GM21576 (cell line): ENCODE measurements around the gene ETFA.

Experiments used
- ATAC-seq: cut with Tn5 transposase; IDR thresholded peaks from one replicate; pipeline ENCODE4 v1.9.1; 2021; ENCODE audit warnings: mild to moderate bottlenecking, moderate library complexity; ENCODE audit not compliant: unreplicated experiment

The ETFA gene

DNA sequence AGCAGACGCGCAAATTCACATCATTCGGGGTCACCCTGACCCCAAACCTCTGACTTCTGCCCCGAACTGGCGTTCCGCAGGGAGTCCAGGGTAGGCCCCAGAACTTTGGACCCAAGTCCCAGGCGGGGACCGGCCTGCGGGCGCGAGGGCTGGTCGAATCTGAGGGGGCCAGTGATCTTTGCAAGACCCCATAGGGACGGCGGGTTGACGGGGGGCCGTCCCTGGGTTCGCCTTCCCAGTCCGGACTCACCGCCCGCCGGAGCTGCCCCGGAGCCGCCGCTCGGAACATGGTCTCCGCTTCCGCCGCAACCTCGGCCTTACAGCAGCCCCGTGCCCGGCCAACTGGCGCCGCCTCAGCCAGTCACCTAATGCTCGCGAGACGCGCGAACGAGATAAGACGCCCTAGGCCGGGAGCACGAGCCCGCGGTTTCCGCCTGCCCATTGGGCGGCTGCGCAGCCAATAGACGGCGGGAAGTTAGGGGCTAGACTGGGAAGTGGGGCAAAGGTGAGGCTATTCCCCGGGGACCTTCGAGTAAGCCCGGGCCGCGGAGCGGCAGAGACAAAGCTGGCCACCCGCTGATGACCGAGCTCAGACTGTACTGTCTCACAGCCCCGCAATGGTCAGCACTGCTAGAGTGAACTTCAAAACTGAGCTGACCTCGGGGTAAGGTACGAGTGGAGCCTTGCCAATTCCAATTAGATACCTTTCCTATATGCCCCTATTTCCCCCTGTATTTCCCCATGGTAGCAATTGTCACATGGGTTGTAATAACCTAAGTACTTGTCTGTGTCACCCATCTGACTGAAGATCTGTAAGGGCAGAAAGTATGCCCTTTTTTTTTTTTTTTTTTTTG lies at the start of gene ETFA:
TSS of gene ETFA (minus strand) at position 370 of the 854 bp plus-strand sequence. CDS start at position 289, 81 bp downstream.
- peak; percentile 94 for ATAC-seq

DNA sequence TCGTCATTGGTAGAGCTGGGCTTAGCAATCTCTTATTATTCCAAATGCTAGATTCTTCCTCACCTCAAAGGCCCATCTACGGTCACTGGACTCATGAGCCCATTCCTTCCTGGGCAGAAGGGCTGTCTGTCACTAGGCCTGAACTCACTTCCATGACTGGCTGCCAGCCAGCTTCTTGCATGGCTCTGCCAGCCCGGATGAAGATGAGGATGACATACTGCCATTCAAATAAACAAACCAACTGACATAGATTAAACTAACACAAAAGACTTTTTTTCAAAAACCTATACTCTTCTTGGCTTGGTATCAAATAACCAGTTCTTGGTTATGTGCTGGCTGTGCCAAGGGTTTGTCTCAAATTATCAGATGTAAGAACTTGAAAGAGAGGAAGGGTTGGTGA lies 49.1 kb upstream of the ETFA start:
- ATAC-seq = no peak

DNA sequence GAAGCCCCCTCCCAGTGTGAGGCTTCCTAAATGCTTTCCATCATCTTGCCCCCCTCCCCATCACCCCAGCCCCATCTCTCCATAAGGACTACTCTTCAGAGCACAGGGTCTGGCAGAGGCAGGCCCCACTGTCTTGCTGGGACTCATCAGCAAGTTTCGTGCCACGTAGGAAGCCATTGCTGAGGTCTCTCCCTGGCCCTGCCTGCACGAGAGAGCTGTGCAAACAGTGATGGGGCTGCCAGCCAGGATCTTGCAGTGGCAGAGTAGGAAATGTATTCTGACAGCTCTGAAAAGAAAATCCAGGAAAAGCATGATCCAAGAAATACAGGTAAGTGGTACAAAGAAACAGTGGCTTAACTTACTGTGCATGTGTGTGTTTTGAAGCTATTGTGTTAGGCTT lies 47.9 kb upstream of the ETFA start:
- no peak for ATAC-seq

DNA sequence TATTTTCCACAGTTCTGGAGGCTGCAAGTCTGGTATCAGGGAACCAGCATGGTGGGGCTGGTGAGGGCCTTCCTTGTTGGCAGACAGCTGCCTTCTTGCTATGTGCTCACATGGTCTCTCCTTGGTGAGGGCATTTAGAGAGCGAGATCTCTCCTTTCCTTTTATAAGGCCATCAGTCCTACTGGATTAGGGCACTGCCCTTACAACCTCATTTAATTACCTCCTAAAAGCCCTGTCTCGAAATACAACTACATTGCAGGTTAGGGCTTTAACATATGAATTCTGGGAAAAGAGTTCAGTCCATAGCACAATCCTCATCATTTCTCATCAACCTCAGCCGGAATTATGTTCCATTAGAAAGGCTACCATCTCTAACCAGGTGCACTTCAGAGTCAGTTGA lies 47.2 kb upstream of the ETFA start:
- no peak for ATAC-seq

DNA sequence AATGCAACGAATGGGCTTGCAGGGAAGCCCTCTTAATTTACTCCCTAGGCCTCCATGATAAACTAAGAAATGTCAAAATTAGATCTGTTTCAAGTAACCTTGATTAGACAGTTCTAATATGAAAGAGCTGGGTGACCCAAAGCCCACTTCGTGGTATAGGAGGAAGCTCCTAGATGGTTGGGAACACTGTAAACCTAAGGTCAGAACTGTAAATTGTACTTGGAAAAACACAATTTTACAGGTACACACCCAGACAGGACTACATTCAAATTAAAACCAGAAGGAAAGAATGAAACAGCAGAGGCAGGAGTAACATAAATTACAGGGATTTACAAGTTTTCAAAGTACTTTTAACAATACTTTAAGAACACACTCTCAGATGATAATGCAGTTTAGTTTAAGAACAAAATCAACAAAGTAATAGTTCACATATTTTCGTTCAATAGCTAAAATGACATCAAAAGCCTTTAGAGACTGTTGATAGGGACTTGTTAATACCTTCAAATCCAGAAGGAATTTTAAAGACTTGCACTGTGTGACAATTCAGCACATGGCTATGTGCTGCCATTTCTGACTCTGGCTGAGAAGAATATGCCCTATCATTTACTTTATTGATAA lies 43.7 kb upstream of the ETFA start:
- no peak for ATAC-seq

DNA sequence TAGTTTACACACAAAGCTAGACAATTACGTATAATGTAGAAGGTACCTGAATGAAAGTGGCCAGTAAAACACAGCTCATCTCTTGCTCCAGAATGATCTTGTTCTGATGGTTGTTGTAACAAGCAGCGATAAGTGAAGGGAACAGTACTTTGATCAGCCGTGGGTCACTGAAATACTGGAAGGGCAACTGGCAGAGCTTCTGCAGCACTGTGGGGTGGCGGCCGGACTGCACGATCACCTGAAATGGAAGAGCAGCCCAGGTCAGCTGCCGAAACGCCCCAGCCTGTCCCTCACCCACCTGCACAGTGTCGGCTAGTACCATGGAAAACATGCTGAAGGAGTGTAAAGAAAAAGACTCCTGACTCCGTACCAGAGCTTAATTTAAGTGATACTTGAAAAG lies 42.6 kb upstream of the ETFA start:
- ATAC-seq = no peak

DNA sequence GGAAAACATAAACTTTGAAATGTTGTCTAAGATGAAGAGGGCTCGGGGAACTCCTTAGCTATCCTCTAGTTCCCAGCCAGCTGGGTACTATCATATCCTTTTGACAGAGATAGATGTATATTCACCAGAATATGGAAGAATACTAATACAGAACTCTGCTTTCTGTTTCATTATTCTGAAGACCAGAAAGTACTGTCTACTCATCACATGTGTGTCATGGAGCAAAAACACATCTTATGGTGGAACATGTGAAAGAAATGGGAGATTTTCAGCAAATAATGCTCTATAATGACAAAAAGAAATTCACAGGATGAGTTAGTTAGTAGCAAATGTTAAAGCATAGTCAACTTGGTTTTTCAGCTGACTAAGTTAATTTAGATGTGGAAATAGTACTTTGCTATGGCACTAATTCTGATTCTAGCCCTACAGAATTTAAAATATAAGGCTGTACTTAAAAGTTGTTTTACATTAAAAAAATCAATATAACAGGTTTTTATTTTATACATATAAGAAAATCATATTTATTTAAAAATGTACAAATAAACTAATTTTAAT lies 41.8 kb upstream of the ETFA start:
- ATAC-seq = no peak

DNA sequence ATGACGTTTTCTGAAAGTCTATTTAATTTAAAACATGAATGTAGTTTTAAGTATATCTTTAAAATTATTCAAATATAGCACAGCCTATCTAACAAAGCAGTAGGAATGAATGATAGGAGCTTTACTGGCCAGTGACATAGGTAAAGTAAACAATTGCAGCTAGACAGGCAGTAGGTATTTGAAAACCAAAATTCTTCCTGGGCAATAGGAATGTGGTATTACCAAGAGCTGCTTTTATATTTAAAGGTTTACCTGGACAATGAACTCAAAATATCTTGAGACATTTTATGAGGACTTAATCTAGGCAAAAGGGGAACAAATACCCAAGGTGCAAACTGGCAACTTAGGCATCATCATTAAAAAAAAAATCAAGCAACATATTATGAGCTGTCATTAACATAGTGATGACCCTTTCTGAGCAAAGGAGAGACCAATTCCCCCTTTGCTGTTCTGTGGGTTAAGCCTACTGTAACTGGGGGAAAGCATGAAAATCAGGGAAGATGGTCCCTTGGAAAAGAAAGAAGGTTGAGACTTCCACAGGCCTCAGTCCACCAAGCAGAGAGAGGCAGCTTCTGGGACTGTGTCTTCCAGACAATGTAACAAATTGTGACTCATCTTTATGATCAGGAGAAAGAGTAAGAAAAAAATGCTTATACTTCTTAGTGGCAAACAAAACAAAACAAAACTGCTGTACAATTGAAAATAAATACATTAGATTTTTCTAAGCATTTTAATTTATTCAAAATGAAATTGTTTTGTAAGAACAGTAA lies 38.2 kb upstream of the ETFA start:
- no peak for ATAC-seq

DNA sequence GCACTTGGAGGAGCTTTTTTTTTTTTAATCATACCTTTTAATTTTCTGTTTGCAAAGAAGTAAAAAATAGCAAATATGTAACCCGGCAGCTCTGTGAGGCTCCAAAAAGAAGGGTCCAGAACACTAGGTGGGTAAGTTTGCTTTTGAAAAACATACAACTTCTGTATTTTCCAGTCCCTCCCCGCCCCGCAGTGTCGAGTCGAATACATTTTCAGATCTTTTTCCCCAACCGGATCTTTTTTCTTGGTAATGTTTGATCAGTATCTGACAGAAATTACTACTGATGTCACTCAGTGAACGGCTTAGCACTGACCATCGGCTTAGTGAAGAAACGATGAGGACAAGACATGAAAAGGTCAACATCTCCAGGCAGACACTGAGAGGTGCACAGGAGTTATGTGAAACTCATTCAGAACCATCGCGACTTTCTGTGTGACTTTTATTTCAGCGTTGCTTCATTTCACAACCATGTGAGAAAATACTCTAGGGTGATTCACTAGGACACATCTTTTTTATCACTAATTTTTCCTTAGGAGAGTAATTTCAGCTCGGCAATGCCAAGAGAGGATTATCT lies 36.3 kb upstream of the ETFA start:
- no peak for ATAC-seq

DNA sequence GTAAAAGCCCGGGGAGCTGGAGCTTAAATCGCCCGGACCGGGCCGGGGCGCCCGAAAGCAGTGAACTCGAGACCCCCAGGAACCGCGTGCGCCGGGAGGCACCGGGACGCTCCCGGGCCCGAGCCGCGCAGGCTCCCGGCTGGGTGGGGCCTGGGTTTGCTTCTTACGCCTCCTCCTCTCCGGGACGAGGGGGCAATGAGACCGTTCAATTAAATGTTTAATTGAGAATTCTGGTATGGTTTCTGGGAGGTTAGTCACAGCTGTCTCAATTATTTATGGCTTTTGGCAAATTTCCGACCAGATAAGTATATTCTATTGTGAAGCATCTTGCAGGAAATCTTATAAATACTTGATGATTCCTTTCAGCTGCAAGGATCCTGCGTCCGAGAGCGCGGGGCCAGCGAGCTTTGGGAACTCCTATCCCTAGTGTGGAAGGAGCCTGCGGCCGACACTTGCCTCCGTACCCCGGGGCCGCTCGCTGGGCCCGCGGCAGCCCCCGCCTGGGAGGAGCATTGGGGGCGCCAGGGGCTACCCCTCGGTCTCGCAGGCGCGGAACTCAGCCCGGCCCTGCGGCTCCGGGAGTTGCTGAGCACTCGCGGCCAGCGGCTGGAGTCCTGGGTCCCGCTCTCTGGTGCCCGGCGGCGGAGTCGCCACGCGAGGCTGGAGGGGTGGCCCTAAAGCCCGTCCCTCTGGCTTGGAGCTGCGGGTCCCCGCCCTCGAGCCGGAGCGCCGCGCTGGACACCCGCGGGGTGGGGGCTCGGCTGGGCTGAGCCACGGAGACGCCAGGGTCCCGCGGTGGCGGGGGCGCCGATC lies 35.6 kb upstream of the ETFA start:
- ATAC-seq = no peak

DNA sequence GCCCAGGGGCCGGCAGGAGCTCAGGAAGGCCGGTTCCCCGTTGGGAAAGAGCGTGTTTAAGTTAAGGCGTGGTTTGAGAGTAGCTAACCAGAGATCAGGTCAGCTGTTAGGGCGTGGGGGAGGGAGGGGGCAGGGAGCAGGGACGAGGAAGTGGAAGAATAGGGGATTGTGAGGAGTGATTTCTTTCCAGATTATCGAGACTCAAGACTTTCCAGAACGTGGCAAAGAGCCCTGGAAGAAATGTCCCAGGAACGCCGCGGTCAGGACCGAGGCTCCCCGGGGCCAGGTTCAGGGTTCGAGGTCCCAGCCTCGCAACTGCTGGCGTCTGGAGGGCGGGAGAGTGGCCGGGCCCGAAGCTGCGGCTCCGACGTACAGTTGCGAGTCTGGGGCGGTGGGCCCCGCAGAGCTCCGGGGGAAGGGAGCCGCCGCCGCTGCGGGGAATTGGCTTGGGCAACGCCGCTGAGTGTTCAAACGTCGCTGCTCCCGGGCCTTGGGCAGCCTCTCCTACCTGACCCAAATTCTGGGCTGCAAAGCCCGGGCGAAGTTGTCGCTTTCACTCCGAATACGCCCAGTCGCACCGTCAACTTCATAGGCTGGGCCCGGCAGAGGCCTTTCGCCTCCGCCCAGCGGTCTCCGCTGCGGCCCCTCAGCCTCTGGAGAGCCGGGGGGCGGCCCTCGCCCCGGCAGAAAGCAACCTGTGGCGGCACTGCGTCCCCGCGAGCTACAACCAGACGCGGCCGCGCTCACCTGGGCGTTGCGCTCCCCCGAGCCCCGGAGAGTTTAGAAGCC lies 34.8 kb upstream of the ETFA start:
- no peak for ATAC-seq

DNA sequence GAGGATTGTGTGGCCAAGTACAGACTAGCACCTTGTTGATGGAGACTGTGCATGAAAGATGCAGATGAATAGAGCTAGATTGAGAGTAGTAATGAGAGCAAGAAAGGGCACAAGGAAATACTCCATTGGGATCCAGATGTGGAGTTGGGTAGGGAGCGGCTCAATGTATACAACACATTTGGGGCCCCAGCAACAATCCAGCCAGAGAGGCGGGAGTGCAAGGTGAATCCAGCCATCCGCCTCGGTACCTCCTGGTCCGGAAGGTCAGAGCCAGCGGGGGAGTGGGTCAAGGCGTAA lies 34.3 kb upstream of the ETFA start:
- no peak for ATAC-seq

DNA sequence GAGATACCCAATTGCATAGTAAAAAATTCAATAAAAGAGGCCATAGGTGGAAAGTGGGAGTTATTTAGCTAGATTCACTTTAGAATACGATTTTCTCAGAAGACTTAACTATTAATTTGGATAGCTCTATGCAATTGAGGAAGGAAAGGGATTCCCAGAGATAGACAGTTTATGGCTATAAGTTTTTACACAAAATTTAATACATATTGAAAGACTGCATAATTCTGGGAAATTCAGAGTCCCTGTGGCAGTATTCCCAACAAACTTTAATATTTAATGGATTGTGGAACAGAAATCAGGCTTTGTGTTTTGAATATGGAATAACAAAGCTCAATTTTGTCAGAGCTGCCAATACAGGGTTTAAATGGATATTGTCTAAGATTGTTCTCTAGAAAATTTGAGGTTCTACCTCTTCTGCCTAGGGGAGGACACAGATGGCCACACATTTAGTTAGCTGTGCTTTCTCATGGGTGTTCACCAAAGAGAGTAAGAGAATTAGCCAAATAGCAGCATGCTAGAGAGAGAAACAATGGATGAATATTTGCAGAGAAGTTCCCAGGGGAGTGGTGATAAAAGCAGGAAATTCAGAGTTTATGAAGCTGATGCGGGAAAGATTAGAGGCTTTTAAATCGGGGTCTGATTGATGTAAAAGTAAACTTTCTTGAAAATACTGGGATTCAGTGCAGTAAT lies 33.8 kb upstream of the ETFA start:
- no peak for ATAC-seq

DNA sequence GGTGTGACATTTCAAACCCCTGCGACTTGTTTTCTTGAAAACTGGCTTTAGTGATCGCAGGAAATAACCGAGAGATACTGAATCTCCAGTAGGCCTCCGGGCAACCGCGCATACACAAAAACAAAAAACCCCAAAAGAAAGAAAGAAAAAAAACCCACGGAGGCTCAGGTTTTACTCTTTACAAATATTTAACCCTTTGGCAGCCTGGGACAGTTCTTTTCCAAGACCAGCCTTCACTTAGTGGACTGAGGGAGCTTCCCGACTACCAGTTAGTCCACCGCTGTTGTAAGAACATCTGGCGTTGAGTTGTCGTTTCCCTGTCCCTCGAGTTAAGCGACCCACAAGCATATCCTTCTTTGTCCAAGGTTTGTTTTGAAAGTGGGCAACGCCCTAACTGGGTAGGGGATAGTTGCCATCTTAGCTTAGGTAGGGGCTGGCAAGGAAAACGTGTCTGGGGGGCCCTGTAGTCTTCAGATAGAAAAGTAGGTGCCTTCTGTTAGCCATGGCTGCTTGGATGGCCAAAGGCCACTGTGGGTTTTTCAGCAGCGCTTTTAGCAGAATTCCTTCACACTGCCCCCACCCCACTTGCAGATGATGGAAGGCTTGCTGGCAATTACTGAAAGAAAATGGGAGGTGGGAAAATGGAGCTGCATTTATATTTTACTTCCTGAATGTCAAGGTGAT lies 32.2 kb upstream of the ETFA start:
- ATAC-seq = no peak

DNA sequence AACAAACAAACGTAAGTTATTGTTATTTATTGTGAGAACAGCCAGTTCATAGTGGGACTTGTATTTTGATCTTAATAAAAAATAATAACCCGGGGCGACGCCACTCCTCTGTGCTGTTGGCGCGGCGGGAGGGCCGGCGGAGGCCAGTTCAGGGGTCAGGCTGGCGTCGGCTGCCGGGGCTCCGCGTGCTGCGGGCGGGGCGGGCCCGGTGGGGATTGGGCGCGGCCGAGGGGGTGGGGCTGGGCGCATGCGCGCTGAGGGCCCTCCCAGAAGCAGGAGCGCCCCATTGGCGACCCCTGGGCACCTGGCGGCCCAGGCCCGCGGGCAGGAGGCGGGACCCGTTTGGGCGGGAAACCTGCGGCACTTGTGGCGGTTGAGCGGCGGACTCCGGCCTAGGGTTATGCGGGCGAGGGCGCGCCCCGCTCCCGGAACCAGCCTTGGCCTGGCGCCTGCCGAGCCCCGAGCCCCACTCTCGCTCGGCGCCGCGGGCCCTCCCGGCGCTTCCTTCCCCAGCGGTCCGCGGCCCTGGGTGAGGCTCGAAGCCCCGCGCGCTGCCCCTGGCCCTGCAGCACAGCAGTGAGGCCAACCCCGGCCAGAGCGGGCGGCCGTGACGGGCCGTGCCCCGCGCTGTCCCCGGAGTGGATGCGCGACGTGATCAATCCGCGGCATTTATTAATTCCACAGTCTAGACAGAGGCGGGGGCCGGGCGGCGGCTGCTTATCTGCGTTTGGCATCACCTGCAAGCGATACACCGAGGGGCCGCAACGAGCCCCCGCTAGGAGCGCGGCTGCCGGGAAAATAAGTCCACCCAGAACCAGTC lies 31.3 kb upstream of the ETFA start:
- no peak for ATAC-seq

DNA sequence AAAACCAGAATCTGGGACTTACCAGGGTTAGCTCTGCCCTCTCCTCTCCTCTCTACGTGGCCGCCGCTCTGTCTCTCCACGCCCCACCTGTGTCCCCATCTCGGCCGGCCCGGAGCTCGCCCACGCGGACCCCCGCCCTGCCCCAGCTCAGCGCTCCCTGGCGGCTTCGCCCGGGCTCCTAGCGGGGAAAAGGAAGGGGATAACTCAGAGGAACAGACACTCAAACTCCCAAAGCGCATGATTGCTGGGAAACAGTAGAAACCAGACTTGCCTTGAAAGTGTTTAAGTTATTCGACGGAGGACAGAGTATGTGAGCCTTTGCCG lies 30.8 kb upstream of the ETFA start:
- ATAC-seq = no peak

DNA sequence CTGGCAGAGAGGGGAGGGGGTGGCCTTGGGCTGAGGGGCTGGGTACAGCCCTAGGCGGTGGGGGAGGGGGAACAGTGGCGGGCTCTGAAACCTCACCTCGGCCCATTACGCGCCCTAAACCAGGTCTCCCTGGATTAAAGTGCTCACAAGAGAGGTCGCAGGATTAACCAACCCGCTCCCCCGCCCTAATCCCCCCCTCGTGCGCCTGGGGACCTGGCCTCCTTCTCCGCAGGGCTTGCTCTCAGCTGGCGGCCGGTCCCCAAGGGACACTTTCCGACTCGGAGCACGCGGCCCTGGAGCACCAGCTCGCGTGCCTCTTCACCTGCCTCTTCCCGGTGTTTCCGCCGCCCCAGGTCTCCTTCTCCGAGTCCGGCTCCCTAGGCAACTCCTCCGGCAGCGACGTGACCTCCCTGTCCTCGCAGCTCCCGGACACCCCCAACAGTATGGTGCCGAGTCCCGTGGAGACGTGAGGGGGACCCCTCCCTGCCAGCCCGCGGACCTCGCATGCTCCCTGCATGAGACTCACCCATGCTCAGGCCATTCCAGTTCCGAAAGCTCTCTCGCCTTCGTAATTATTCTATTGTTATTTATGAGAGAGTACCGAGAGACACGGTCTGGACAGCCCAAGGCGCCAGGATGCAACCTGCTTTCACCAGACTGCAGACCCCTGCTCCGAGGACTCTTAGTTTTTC lies 30.2 kb upstream of the ETFA start:
- no peak for ATAC-seq
